ENCODE measurements around the gene TRIM63. TPM values are rescaled to one million over a fixed set of nuclear protein-coding genes. Genes with fewer than 3 reads are reported as not detected.

Gene TRIM63
- total and polyA plus RNA-seq, 8 donors = 0.15 to 1.8 (median 0.29) TPM; not detected in 3

DNA sequence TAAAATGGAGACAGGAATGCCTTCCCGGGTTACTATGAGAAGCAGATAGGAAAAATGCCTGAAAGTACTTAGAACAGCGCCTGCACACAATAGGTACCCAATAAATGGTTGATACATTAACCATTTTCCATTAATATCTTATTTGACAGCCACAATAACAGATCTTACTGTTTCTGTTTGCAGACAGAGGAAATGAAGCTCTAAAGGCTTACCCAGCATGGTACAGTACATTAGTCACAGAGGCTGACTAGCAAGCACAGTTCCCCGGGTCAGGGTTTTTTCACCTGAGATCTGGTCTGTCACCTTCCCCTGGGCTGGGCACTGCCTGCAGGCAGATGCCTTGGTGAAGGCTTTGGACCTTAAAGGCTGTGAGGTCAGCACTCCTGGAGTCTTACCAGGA, 2.9 kb downstream of the TRIM63 start:
- Histone ChIP-seq H3K27ac (no peak overlapping the region), H3K4me1 (no peaks in the 10 kb centered on the region), H3K9me3 (no peaks in the 10 kb centered on the region), H3K36me3 (no peaks in the 10 kb centered on the region), H3K27me3 (peaks cover 0 to 34% of the 10 kb centered on the region in 2 donors), H3K4me3 (no peak overlapping the region)
- intact Hi-C loops (cut with DNase I) = no loop called here
- DNase-seq = no peak
- TF ChIP-seq CTCF (IDR thresholded peaks at IDR 0.05) = no peak
- no peak for ATAC-seq

GRCh38 chr1:26060832-26061574, 6.4 kb downstream of the TRIM63 start:
- Histone ChIP-seq H3K9me3 (no peaks in the 10 kb centered on the region), H3K36me3 (no peaks in the 10 kb centered on the region), H3K27ac (no peak overlapping the region), H3K4me3 (no peak overlapping the region), H3K4me1 (no peaks in the 10 kb centered on the region), H3K27me3 (peaks cover 0 to 7% of the 10 kb centered on the region in 2 donors)
- no peak for TF ChIP-seq CTCF (IDR thresholded peaks at IDR 0.05)
- intact Hi-C loops (cut with DNase I) = no loop called here
- no peak for ATAC-seq
- no peak for DNase-seq

GRCh38 chr1:26059906-26060305, 7.5 kb downstream of the TRIM63 start:
- DNase-seq (peak in 1 of 4 donors; percentile 32), ATAC-seq (no peak)
- no peak overlapping the region for H3K4me3 ChIP-seq
- no peaks in the 10 kb centered on the region for H3K4me1 ChIP-seq
- no peak overlapping the region for H3K27ac ChIP-seq
- H3K36me3 ChIP-seq = no peaks in the 10 kb centered on the region
- TF ChIP-seq CTCF (IDR thresholded peaks at IDR 0.05) = no peak
- peaks cover 0 to 8% of the 10 kb centered on the region in 2 donors for H3K27me3 ChIP-seq
- H3K9me3 ChIP-seq = no peaks in the 10 kb centered on the region
- intact Hi-C loops (cut with DNase I) = no loop called here

DNA sequence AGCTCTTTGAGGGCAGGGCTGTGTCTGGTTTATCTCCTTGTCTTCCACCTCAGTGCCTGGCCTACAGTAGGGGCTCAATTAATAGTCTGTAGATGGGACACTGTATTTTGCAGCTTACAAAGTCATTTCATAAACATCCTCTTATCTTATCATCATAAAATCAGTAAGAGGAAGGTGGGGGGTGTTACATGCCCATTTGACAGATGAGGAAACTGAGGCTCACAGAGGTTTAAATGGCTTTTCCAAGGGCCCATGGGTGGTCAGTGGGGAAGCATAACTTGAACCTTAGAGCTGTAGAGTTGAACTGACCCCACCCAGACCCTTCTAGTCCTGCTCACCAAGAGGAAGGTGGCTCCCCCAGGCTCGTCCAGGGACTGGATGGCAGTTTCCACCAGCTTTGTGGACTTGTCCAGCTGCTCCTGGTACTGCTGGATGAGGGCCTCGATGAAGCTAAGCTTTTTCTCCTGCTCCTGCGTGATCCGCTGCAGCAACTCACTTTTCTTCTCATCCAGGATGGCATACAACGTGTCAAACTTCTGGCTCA, 9.3 kb downstream of the TRIM63 start:
- intact Hi-C loops (cut with DNase I) = no loop called here
- no peak for ATAC-seq

More for the DNA sequence above, 9.3 kb downstream of the TRIM63 start:
- no peaks in the 10 kb centered on the region for H3K4me1 ChIP-seq
- H3K27ac ChIP-seq = no peak overlapping the region
- H3K36me3 ChIP-seq = no peaks in the 10 kb centered on the region
- H3K27me3 ChIP-seq = peaks cover 0 to 22% of the 10 kb centered on the region in 2 donors
- no peak for TF ChIP-seq CTCF (IDR thresholded peaks at IDR 0.05)
- DNase-seq = no peak
- no peak overlapping the region for H3K4me3 ChIP-seq
- H3K9me3 ChIP-seq = no peaks in the 10 kb centered on the region

All from left lung (tissue), 10 donors.